ENCODE measurements around the gene MCM5. TPM values are rescaled to one million over a fixed set of nuclear protein-coding genes. Genes with fewer than 3 reads are reported as not detected.

The MCM5 gene
- total and polyA plus RNA-seq, 2 of the 13 experiments (the other 11 are each of a cell fraction or from before 2014, with no cell fraction given) = 40.2 to 93.5 TPM

- TF ChIP-seq UBTF (CRISPR knock-in tag; IDR thresholded peaks at IDR 0.05) (peak; percentile 99), ZNF878 (CRISPR knock-in tag; IDR thresholded peaks at IDR 0.05) (no peak), MLLT10 (CRISPR knock-in tag; IDR thresholded peaks at IDR 0.05) (no peak), ZNF556 (CRISPR knock-in tag; IDR thresholded peaks at IDR 0.05; ENCODE audit: borderline replicate concordance) (no peak), ZNF280B (CRISPR knock-in tag; IDR thresholded peaks at IDR 0.05; ENCODE audit: borderline replicate concordance) (no peak; the same call in 1 of the 2 replicates), ZNF576 (CRISPR knock-in tag; IDR thresholded peaks at IDR 0.05) (no peak), CAMTA2 (CRISPR knock-in tag; IDR thresholded peaks at IDR 0.05; ENCODE audit: borderline replicate concordance) (no peak), SPEN (CRISPR knock-in tag; IDR thresholded peaks at IDR 0.05; ENCODE audit: low read depth) (no peak; the same call in 1 of the 2 replicates), AKNA (CRISPR knock-in tag; IDR thresholded peaks at IDR 0.05; ENCODE audit: borderline replicate concordance) (no peak), ZNF263 (CRISPR knock-in tag; IDR thresholded peaks at IDR 0.05) (peak; percentile 21; the same call in 1 of the 2 replicates), HDAC2 (CRISPR knock-in tag; IDR thresholded peaks at IDR 0.05) (peak; percentile 67), PITX1 (CRISPR knock-in tag; IDR thresholded peaks at IDR 0.05) (peak; percentile 77; the same call in 1 of the 2 replicates), ZNF569 (CRISPR knock-in tag; IDR thresholded peaks at IDR 0.05; ENCODE audit: borderline replicate concordance) (no peak), STAG1 (CRISPR knock-in tag; IDR thresholded peaks at IDR 0.05) (peak; percentile 56), SAP130 (CRISPR knock-in tag; IDR thresholded peaks at IDR 0.05; ENCODE audit: low read depth) (peak; percentile 93), JARID2 (CRISPR knock-in tag; IDR thresholded peaks at IDR 0.05; ENCODE audit: insufficient replicate concordance) (no peak)
- TF ChIP-seq, protein P1, sequence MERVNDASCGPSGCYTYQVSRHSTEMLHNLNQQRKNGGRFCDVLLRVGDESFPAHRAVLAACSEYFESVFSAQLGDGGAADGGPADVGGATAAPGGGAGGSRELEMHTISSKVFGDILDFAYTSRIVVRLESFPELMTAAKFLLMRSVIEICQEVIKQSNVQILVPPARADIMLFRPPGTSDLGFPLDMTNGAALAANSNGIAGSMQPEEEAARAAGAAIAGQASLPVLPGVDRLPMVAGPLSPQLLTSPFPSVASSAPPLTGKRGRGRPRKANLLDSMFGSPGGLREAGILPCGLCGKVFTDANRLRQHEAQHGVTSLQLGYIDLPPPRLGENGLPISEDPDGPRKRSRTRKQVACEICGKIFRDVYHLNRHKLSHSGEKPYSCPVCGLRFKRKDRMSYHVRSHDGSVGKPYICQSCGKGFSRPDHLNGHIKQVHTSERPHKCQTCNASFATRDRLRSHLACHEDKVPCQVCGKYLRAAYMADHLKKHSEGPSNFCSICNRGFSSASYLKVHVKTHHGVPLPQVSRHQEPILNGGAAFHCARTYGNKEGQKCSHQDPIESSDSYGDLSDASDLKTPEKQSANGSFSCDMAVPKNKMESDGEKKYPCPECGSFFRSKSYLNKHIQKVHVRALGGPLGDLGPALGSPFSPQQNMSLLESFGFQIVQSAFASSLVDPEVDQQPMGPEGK (CRISPR knock-in tag; IDR thresholded peaks at IDR 0.05) = peak; percentile 90
Measured at GRCh38 chr22:35380537-35381423, 19.2 kb upstream of the MCM5 start, which contains the start of gene HMOX1 (continued).

All from HepG2 (cell line).